NCI-H446 treated with DMSO at 0.1 percent for 48 hours (cell line): Measurements from ENCODE around the gene UTP25.

Experiments
- DNase-seq: peaks from one replicate; lab custom pipeline; 2025; lab: John Stamatoyannopoulos, UW

The UTP25 gene

DNA sequence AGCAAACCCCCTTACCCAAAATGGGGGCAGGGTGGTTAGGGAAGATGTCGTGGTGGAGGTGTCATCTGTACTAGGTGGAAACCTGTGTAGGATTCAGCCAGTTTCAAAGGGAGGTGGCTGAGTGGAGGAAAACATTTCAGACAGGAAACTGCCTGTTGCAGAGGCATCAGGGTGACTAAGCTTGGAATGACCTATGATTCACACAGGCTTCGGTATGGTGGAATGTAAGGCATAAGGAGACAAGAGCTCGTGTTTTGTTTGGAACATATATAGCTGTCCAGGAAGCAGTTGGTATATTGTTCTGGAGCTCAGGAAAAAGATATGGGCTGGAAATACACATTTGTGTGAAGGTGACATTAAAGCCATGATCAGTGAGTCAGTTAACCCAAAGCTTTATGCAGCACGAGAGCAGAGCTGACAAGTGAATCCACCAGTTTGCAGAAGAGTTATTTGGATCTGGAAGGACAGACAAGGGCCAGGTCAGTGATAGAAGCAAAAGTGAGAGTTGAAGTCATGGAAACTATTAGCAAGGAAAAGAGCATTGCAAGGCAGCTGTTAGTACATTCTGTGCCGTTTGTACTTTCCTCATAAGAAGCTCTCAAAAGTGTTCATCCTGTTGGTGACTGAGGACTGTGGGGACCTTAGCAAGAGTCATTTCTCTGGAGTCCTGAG lies 12.2 kb downstream of the UTP25 start:
- no peak for DNase-seq

DNA sequence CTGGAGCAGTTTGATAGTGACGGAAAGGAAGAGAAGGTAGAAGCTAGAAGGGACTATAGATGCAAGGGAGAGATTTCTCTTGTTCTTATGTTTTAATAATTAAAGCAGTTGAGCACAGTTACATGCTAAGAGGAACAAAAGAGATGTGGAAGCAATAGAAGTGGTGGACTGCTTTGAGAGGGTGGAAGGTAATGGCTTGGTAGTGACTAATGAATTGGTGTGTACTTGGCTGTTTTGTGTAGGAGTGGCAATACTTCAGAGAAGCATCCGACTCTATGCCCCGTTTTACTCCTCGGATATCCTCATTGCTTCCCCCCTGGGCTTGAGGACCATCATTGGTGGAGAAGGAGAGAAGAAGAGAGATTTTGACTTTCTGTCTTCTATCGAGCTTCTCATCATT lies 12.8 kb downstream of the UTP25 start:
- DNase-seq, result no peak

GRCh38 chr1:209844695-209845407 lies 17.1 kb downstream of the UTP25 start:
- DNase-seq, result no peak

DNA sequence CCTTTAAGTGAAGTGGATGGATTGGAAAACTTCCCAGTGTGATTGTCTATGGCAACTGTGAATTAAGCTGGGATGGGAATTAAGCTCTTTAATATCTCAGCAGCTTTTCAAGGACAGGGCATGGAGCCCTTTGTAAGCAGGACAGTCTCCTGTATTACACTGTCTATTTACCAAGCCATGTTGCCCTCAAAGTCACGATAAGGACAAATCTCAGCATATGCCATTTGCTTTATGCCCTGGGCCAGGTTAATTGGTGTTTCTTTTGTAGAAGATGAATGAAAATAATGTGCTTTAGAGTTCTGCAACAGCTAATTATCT lies 17.6 kb downstream of the UTP25 start:
- peak; percentile 51 for DNase-seq

DNA sequence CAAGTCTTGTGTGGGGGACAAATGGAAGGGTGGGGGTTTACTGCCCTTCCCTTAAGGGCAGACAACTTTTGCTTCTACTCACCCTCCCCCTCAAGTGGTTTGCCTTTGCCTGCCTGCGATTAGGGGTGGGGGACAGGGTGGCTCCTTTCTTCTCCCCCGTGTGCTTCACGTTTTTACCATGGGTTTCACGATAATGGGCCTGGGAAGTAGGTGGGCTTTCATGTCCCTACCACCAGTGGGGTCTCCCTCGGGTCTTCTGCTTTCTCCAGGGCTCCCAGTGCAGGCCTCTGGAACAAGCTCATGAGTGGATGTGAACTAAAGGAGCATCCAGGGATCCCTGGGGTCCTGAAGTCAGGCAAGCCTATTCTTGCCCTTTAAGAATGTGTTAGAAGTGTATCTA lies 21.6 kb downstream of the UTP25 start:
- DNase-seq, result no peak

GRCh38 chr1:209850342-209850979 lies 22.7 kb downstream of the UTP25 start:
- DNase-seq, result peak; percentile 80

DNA sequence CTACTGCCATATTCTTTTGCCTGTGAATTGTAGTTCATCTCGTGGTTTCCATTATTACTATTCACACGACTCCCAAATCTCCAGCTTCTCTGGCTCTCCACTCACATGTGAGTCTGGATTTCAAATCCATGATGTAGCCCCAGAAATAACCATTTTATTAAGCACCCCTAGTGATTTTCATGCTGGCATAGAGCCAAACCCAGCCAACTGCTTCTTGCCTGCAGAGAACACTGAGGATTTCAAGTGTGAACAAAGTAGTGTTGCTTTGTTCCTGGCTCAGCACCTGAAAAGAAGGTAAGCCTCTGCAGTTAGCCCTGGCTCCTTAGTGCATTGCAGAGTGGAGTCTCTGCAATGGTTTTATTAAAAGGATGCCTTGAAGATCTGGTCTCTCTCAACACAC lies 25.9 kb downstream of the UTP25 start:
- no peak for DNase-seq

DNA sequence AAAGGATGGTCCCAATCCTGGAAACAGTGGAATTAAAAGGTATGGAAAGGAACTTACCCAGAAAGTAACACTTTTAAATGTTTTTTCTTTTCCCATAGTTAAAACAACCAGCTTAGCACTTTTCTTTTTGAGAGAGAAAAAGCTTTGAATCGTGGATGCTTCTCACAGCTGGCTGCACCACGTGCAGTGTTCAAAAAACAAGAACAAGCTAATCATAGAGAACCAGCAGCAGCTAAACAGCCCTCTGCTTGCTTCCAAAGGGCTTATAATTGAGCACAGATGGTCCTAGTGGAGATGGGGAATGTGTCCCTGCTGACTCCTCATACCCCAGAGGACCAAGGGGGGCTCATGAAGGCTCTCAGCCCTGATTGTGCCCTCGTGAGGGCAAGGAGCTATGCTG lies 26.4 kb downstream of the UTP25 start:
- no peak for DNase-seq

DNA sequence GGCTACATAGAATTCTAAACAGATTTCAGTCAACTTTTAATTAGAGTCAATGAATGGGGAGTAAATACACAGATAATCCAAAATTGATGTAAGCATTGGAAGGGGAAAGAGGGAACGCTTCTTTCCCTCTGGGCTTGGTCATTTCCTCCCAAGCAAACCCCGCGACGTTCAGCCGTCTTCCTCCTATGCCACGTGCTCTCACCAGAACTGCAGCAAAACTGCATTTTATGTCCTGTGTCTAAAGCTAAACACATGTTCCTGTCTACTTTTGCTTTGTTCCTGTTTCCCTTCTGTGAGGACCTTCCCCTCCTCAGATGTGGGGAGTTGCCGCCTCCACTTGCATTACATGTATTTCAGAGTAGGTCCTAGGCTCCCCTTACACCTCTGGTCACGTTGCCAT lies 27.2 kb downstream of the UTP25 start:
- DNase-seq, result no peak

- DNase-seq, result peak; percentile 35
These were observed 27.9 kb downstream of the UTP25 start for GRCh38 chr1:209855623-209856022.

GRCh38 chr1:209858561-209859103 lies 30.9 kb downstream of the UTP25 start:
- no peak for DNase-seq

- DNase-seq, result peak; percentile 79
These were observed 32.6 kb downstream of the UTP25 start for GRCh38 chr1:209860293-209860881.

DNA sequence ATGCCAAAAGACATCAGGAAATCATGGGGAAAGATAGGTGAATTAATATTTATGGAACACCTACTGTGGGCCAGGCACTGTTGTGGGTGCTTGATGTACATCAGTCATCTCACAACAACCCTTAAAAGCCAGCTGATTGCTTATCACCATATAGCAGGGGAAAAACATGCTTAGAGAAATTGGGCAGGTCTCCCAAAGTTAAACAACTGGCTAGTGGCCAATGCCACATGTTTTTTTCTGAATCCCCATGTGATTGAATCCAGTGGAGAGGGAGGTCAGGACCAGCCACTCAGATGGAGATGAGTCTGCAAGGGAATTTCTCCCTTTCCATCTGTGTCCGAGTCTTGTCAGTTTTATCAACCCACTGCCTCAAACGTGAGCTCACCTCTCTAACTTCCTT lies 33.5 kb downstream of the UTP25 start:
- no peak for DNase-seq

GRCh38 chr1:209862391-209863356 lies 34.9 kb downstream of the UTP25 start:
- DNase-seq, result no peak

DNA sequence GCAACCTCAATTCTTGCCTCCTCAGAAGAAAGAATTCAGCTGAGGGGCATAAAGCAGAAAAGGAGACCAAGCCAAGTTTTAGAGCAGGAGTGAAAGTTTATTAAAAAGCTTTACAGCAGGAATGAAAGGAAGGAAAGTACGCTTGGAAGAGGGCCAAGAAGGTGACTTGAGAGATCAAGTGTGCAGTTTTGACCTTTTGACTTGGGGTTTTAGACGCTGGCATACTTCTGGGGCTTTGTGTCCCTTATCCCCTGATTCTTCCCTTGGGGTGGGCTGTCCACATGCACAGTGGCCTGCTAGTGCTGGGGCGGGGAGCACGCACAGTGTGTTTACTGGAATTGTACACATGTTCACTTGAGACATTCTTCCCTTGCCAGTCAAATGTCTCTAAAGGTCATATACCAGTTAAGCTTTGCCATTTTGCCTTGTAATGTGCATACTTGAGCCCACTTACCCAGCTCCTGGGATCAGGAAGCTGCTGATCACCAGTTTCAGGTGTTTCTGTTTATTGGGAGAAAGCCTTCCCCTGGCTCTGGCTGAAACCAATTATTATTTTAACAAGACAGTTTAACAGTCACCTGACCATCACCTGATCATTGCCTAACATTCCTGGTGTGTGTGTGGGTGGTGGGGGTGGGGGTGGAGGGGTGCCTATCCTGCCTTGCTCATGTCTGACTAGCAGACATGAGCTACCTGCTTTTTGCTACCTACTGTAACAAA lies 36.2 kb downstream of the UTP25 start:
- DNase-seq, result no peak

- DNase-seq, result no peak
These were observed 38.4 kb downstream of the UTP25 start for GRCh38 chr1:209866201-209866600.

DNA sequence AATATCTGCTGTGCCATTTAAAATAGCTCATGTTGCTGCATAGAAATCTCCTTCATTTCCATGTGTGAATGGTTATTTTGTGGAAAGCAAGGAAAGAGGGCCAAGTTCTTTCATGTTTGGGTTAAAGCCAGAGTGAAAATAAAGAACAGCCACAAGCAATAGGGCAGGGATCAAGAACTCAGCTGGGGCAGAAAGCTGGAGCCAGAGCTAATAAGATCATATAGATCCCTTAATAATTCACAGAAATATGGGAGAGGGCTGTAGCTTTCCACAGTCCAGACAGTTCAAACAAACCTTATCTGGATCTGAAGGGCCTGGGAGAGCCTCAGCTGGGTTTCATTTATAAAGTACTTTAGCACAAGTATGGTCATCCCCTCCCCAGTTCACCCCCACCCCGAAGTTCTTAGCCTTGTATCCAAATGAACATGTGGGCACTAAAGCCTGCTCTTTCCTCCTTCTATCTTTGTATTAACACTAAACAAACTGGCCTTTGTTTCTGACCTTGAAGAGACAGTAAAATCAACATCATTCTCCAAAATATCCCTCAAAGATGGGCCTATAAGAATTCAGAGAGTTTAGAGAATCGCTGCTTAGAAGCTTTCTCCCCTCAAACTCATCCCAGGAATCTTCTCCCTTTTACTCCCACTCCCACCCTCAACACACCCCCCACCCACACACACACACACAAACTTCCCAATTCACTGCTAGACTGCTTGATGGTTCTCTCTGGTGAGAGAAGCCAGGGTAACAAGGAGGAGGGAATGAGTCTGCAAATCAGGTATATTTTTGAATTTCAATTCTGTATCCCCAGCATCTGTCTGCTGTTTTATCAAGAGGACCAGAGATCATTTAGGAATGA lies 41.7 kb downstream of the UTP25 start:
- DNase-seq, result no peak

GRCh38 chr1:209870151-209870831 lies 42.5 kb downstream of the UTP25 start:
- DNase-seq, result peak; percentile 53

DNA sequence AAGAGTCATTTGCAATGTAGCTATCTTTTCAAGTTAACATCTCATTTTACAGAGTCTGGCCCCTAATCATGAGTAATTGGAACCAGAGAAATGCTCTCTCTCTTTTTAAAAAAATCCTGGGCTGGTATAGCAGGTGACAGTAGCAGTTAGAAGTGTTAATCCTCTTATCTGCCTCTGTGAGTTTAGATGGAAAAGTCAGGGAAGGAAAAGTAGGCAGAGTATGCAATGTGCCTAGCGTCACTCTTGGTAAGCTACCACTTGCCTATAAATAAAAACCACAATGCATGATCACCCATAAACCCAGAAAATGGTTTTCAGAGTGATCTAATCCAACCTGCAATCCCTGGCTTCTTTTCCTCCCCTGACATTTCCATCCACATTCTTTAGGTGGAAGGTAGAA lies 43.2 kb downstream of the UTP25 start:
- DNase-seq, result no peak
